ENCODE data around the gene ITGA8.
"Not testable (repeated sequence)": the region's sequence is repeated elsewhere in the genome, so short reads cannot be mapped to it uniquely, and the experiment has no call there.

The ITGA8 gene

GRCh38 chr10:15609246-15609645 is 110.5 kb downstream of the ITGA8 start:
- no peak for DNase-seq (ENCODE audit: low read depth)

GRCh38 chr10:15606377-15606776 is 113.3 kb downstream of the ITGA8 start:
- DNase-seq (ENCODE audit: low read depth): no peak

GRCh38 chr10:15605740-15606369 is 113.9 kb downstream of the ITGA8 start:
- no peak for DNase-seq (ENCODE audit: low read depth)

GRCh38 chr10:15603446-15604011 is 116.2 kb downstream of the ITGA8 start:
- no peak for DNase-seq (ENCODE audit: low read depth)

GRCh38 chr10:15601819-15602218 is 117.9 kb downstream of the ITGA8 start:
- no peak for DNase-seq (ENCODE audit: low read depth)

- DNase-seq (ENCODE audit: low read depth): no peak
Observed at GRCh38 chr10:15595260-15595659, 124.5 kb downstream of the ITGA8 start.

GRCh38 chr10:15591937-15592336 is 127.8 kb downstream of the ITGA8 start:
- DNase-seq (ENCODE audit: low read depth): no peak

GRCh38 chr10:15591431-15591830 is 128.3 kb downstream of the ITGA8 start:
- no peak for DNase-seq (ENCODE audit: low read depth)

GRCh38 chr10:15588635-15589508 is 130.8 kb downstream of the ITGA8 start:
- DNase-seq (ENCODE audit: low read depth): no peak

GRCh38 chr10:15588151-15588550 is 131.6 kb downstream of the ITGA8 start:
- no peak for DNase-seq (ENCODE audit: low read depth)

- no peak for DNase-seq (ENCODE audit: low read depth)
Observed at GRCh38 chr10:15587271-15587670, 132.5 kb downstream of the ITGA8 start.

- no peak for DNase-seq (ENCODE audit: low read depth)
Observed at GRCh38 chr10:15585303-15585715, 134.4 kb downstream of the ITGA8 start.

- not testable (repeated sequence) for DNase-seq (ENCODE audit: low read depth)
Observed at GRCh38 chr10:15582972-15583371, 136.8 kb downstream of the ITGA8 start.

GRCh38 chr10:15579605-15580004 is 140.1 kb downstream of the ITGA8 start:
- DNase-seq (ENCODE audit: low read depth): no peak

GRCh38 chr10:15572531-15573045 is 147.1 kb downstream of the ITGA8 start:
- no peak for DNase-seq (ENCODE audit: low read depth)

- DNase-seq (ENCODE audit: low read depth): no peak
Observed at GRCh38 chr10:15571575-15571974, 148.1 kb downstream of the ITGA8 start.

GRCh38 chr10:15570738-15571339 is 148.9 kb downstream of the ITGA8 start:
- DNase-seq (ENCODE audit: low read depth): no peak

GRCh38 chr10:15567952-15568351 is 151.8 kb downstream of the ITGA8 start:
- DNase-seq (ENCODE audit: low read depth): no peak

GRCh38 chr10:15563246-15563645 is 156.5 kb downstream of the ITGA8 start:
- DNase-seq (ENCODE audit: low read depth): no peak

- no peak for DNase-seq (ENCODE audit: low read depth)
Observed at GRCh38 chr10:15562578-15562977, 157.1 kb downstream of the ITGA8 start.

- DNase-seq (ENCODE audit: low read depth): no peak
Observed at GRCh38 chr10:15562116-15562515, 157.6 kb downstream of the ITGA8 start.

GRCh38 chr10:15558136-15558535 is 161.6 kb downstream of the ITGA8 start:
- DNase-seq (ENCODE audit: low read depth): no peak
